ENCODE measurements around the gene RASA1.
"Not testable (repeated sequence)": the region's sequence is repeated elsewhere in the genome, so short reads cannot be mapped to it uniquely, and the experiment has no call there.

Gene RASA1

DNA sequence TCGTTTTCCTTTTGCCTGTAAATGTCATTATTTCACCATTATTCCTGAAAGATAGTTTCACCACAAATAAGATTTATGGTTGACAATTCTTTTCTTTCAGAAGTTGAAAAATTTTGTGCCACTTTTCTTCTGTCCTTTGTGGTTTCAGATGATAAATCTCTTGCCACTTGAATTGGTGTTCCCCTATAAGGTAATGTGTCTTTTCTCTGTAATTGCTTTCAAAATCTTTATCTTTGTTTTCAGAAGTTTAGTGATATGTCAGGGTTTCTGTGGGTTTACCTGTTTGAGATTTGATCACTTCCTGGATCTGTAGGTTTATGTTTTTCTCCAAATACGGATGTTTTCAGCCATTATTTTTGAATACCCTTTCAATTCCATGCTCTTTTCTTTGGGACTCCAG lies 14.6 kb downstream of the RASA1 start:
- DNase-seq (ENCODE audit: low spot score) = no peak

DNA sequence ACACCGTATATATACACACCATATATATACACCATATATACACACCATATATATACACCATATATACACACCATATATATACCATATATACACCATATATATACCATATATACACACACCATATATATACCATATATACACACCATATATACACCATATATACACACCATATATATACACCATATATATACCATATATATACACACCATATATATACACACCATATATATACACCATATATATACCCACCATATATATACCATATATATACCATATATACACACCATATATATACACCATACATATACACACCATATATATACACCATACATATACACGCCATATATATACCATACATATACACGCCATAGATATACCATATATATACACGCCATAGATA lies 19.6 kb downstream of the RASA1 start:
- DNase-seq (ENCODE audit: low spot score) = not testable (repeated sequence)

DNA sequence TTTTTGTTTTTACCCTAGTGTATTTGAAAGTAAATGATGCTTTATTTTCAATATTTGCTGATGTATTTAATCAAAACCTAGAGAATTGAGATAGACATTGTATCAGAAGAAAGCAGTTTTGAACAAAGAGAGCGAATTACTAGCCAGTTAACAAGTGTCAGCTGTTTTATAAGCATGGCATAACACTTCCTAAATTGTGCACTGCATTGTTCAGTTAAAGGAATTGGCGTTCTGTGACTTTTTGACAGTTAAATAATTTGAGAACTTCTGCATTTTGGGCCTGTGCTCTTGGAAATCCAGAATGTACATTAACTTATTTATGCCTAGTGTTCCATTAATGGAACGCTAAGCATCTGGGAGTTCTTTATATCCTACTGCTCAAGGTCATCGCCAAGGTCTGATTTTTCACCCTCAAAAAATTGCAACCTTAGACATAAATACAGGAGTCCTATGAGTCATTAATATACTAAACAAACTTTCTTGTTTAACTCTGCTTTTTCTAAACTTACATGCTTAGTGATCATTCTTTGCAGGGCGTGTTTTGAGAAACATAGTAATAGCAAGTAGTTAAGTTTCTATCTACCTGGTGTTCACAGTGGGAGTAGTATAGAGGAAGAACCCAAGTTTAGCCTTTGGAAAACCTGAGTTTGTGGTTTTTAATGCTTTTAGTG lies 31.1 kb downstream of the RASA1 start:
- DNase-seq (ENCODE audit: low spot score) = no peak

DNA sequence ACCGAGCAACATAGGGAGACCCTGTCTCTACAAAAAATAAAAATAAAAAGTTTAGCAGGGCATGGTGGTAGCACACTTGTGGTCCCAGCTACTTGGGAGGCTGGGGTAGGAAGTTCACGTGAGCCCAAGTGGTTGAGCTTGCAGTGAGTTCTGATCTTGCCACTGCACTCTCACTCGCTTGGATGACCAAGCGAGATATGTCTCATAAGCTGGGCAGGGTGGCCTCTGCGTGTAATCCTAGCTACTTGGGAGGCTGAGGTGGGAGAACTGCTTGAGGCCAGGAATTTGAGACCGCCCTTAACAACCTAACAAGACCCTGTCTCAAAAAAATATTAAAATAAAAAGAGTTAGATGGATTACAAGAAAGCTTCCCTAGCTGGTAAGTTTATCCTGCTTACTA lies 32.5 kb downstream of the RASA1 start:
- no peak for DNase-seq (ENCODE audit: low spot score)

DNA sequence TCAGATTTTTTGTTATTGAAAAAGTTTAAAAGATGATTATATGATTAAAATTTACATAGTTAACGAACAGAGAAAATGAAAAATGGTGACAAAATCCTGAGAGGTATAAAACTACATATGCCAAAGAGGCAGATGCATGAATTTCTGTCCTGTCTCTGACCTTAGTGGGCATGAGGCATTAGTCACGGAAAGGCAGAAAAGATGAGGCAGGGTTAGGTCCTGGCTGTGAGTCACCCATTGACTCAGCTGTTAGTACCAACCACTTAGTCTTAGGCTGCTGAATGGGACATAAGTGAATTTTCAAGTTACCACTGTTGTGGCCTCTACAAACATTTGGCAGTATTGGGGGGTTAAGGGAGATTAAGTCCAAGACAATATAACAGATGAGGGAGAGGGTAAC lies 33.1 kb downstream of the RASA1 start:
- peak; percentile 96 for DNase-seq (ENCODE audit: low spot score)

DNA sequence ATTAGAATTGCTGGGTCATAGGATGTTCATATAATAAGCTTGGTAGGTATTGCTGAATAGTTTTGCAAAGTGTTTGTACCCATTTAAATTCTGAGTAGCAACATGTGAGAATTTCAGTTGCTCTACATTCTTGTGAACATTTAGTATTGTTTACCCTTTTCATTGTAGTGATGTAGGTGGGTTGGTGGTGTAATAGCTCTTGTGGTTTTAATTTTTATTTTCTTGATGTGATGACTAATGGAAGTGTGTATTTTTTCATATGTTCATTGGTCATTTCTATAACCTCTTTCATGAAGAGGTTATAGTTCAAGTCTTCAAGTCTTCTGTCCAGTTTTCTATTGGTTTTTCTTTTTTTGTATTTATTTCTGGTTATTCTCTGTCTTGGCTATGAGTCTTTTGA lies 34.4 kb downstream of the RASA1 start:
- DNase-seq (ENCODE audit: low spot score) = no peak

DNA sequence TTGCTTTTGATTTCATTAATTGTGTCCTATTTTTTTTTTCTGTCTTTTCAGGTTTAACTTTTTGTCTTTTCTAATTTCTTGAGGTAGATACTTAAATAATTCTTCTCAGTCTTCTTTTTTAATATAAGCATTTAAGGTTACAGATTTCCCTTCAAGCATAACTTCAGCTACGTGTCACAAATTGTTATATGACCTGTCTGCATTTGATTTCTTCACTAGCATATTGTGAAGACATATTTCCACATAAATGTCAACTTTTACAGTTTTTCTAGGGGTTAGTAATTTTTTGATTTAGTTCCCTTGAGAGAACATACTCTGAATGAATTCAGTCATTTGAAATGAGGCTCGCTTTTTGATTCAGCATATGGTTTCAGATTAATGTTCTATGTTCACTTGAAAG lies 35.6 kb downstream of the RASA1 start:
- DNase-seq (ENCODE audit: low spot score) = no peak

DNA sequence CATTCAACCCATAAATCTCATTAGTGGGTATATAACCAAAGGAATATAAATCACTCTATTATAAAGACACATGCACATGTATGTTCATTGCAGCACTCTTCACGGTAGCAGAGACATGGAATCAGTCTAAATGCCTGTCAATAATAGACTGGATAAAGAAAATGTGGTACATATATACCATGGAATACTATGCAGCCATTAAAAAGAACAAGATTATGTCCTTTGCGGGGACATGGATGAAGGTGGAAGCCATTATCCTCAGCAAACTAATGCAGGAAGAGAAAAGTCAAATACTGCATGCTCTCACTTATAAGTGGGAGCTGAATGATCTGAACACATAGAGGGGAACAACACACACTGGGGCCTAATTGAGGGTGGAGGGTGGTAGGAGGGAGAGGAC lies 38.4 kb downstream of the RASA1 start:
- not testable (repeated sequence) for DNase-seq (ENCODE audit: low spot score)

DNA sequence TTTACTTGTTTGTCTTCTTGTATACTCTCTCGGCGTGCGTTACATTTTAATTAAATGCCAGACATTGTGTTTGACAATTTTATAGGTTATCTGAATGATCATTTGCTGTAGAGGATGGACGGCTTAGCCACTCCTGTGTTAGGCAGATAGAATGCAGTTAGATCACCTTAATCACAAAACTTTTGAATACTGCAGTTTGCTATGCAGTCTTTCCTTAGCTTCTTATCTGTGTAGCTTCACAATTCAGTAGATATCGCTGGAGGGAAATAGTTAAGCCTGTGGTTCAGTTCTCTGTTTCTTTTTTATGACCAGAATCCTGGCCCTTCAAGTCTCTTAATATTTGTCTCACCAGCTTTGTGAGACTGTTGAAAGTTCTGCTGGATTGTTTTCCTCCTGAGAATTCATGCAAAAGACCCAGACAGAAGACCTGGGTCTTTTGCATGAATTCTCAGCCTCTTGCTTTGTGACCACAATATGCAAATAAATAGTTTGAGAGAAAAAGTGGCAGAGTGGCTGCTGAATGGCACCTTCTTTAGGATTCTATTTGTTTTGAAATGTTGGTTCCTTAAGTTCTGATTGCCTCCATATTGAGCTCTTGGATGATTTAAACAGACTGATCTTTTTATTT lies 40.2 kb downstream of the RASA1 start:
- DNase-seq (ENCODE audit: low spot score) = no peak

DNA sequence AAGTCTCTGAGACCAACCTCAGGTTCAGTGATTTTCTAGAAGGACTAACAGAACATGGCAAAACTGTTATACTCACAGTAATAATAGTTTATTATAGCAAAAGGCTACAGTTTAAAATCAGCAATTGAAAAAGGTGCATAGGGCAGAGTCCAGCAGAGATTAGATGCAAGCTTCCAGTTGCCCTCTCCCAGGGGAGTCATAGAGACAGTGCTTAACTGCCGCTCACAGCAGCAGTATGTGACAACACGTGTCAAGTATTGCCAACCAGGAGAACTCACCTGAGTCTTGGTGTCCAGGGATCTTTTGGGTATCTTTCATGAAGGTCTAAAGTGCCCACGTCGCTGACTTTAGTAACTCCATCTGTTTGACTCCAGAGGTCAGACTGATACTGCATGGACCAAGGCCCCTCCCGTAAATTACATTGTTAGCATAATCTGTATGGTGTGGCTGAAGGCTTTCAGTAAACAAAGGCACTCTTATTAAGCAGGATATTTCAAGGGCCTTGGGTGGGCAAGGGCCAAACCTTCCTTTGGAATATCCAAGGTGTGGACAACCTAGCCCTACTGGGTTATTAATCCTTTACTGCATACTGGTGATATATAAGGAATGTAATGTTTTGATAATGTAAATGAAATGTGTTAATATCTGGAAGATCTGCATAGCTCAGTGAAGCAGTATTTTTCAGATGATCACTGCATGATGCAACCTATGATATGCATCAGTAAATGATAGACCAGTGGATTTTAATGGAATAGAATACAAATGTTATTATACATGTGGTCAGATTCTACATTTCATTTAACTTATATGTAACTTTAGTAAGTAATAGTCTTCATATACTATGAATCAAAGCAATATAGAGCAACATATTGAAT lies 44.0 kb downstream of the RASA1 start:
- DNase-seq (ENCODE audit: low spot score) = no peak

DNA sequence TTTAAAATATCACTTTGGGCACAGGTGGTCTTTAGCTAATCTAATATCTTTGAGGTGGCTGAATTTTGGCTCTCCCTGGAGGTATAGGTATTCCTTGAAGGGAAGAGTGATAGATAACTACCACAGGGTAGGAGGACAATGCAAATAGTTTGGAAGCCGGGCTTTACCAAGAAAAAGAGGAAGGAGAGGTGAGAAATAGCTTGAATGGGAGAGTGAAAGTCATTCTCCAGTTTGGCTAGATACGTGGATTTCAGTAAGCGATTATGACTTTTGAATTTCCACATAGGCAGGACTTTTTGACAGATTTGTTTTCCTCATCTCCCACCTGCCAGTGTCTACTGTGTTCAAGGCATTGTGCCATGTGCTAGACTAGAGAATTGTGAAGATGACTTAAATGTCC lies 45.5 kb downstream of the RASA1 start:
- DNase-seq (ENCODE audit: low spot score) = no peak

DNA sequence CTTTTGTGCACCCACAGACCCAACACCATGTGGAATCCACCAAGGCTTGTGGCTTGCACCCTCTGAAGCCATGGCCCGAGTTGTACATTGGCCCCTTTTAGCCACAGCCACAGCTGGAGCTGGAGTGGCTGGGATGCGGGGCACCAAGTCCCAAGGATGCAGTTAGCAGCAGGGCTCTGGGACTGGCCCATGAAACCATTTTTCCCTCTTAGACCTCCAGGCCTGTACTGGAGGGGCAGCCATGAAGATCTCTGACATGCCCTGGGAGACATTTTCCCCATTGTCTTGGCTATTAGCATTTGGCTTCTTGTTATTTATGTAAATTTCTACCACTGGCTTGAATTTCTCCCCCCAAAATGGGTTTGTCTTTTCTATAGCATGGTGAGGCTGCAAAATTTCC lies 51.8 kb downstream of the RASA1 start:
- DNase-seq (ENCODE audit: low spot score) = no peak

DNA sequence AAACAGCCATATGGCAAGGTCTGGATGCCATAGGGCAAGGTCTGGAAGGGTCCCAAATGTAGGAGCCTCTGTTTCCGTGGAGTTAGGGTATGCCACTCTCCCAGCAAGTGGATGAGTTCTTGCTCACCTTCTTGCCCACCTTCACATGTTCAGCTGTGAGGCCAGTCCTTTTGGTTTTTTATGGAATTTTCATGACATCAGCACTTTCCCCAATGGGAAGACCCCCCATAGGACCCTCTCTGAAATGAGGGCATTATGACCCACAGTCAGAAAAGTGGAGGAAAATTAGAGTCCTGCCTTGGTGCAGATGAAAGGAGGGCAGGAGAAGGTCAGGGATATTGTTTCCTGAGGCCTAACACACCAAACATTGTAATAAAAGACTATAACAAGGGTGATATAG lies 53.9 kb downstream of the RASA1 start:
- no peak for DNase-seq (ENCODE audit: low spot score)

DNA sequence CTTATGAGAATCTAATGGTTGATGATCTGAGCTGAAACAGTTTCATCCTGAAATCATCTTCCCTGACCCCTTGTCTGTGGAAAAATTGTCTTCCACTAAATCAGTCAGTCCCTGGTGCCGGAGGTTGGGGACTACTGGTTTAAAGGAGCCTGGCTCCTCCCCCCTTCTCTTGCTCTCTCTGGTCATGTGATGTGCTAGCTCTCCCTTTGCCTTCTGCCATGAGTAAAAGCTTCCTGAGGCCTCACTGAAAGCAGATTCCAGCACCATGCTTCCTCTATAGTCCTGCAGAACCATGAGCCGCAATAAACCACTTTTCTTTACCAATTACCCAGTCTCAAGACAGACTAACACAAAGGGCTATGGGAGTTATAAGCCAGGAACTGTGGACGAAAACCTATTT lies 54.7 kb downstream of the RASA1 start:
- DNase-seq (ENCODE audit: low spot score) = no peak

DNA sequence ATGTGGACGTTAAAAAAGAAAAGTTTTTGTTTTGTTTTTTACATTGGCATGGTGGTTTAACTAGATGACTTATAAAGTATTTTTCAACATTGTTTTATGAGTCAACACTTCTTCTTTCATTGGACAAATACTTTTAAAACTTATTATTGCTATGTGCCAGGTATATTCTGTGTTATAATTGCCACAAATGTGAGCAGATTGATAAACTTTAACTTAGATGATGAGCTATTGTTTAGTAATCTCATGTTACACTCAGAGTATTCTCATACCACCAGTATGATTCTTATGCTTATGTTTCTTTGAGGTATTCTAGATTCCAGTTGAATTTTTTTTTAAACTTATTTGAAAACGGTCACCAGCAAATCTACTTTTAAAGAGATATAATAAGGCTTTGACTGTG lies 60.3 kb downstream of the RASA1 start:
- DNase-seq (ENCODE audit: low spot score) = no peak

DNA sequence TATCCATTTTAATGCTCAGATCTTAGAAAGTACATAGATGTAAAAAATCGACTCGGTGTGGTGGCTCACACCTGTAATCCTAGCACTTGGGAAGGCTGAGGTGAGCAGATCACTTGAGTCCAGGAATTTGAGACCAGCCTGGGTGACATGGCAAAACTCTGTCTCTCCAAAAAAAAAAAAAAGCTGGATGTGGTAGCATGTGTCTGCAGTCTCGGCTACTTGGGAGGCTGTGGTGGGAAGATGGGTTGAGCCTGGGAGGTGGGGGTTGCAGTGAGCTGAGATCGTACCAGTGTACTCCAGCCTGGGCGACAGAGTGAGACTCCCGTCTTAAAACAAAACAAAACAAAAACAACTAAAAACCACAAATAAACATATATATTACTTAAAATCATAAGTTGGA lies 61.4 kb downstream of the RASA1 start:
- no peak for DNase-seq (ENCODE audit: low spot score)

DNA sequence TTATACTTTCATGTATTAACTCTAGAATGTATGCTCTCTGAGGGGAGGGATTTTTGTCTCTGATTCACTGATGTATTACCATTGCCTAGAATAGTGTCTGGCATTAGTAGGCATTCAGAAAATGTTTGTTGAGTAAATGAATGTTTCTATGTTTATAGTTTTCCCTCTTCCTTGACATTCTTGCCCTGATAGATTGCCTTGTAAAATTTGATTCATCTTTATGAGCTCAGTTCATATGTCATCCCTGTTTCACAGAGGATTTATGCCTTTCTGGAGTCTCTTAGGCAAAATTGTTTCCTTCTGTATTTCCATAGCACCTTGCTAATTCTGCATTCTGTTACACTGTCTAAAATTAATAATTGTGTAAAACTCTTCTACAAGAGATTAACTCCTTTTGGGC lies 72.3 kb downstream of the RASA1 start:
- no peak for DNase-seq (ENCODE audit: low spot score)

DNA sequence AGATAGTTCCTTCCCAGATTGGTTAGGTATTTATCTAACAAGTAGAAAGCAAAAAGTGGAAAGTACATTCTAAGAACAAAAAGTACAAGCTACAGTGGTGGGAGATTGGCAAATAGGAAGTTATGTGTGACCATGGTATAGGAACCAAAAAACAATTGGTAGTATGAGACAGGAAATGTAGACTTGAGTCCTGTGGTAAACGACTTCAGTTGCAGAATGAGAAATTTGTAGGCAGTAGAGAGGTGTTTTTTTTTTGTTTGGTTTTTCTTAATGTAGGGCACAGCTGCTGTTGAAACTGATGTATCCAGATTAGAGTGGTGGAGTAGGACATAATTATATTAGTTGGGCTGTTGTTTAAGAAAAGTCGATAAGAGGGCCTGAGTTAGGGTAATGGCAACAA lies 73.0 kb downstream of the RASA1 start:
- DNase-seq (ENCODE audit: low spot score) = no peak

DNA sequence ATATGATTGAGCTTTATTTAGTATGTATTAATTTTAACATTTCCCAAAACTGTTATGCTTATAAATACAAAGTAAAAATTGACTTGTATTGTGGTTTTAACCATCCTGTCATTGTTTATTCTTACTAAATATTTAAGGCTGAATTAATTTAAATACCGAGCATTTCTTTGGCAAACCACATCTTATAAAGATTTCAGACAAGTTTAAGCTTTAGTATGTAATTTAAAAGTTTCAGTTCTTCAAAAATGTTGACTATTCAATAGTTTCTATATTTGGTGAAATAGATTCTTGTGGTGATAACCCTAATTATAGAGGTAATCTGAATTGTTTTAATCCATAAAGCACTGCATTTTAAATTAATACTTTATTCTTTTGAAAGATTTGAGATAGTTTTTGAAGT lies 79.6 kb downstream of the RASA1 start:
- DNase-seq (ENCODE audit: low spot score) = no peak

DNA sequence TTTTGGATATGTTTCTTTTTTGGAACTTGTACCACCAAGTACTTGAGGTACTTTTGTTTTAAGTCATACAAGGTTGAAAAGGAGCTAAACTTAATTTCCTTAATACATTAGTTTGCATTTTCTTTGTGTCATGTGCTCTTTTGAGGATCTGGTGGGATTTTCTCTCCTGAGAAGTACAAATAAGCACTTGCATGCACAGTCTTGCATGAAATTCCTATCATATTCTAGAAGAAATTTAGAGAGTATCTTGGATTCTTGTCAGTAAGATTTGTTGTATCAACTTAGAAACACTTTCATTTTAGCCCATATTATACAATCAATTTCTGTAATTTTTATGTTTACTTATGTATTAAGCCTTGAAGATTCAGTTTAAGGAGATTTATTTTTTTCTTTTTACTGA lies 80.2 kb downstream of the RASA1 start:
- DNase-seq (ENCODE audit: low spot score) = no peak

DNA sequence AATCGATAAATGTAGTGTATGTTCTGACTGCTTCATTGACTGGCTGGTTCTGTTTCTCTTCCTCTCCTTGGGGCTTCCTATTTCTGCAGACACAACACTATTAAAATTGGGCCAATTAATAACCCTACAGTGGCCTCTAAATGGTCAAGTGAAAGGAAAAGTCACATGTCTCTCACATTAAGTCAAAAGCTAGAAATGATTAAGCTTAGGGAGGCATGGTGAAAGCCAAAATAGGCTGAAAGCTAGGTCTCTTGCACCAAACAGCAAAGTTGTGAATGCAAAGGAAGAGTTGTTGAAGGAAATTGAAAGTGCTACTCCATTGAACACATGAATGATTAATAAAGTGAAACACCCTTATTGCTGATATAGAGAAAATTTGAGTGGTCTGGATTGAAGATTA lies 86.8 kb downstream of the RASA1 start:
- DNase-seq (ENCODE audit: low spot score) = no peak

DNA sequence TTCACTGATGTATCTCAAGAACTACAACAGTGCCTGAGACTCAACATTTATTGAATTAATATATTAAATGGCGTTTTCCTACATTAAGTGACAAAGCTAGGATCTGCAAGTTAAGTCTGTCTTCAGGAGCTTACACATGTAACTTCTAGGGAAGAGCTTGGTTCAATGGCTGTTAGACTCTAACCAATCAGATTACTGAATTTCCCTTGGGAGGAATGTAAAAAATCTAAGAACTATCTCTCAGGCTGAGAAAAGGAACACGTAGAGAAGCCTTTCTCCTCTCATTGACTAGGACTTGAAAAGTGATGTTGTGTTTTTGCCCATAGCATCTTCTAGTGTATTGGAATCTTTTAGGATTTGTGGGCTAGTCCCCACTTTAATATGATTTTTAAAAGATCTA lies 91.4 kb downstream of the RASA1 start:
- no peak for DNase-seq (ENCODE audit: low spot score)

DNA sequence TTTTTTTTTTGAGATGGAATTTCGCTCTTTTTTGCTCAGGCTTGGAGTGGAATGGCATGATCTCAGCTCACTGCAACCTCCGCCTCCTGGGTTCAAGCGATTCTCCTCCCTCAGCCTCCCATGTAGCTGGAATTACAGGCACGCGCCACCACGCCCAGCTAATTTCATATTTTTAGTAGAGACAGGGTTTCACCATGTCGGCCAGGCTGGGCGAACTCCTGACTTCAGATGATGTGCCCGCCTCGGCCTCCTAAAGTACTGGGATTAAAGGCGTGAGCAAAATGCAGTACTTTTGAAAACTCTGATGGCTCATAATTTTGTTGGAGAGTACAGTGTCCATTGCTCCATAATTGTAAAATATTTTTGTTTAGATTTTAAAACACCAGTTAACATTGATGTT lies 92.4 kb downstream of the RASA1 start:
- DNase-seq (ENCODE audit: low spot score) = no peak
